Peyer's patch (tissue), 4 donors: ENCODE data around the gene C2. TPM values are rescaled to one million over a fixed set of nuclear protein-coding genes. Genes with fewer than 3 reads are reported as not detected.
"Not testable (repeated sequence)": the region's sequence is repeated elsewhere in the genome, so short reads cannot be mapped to it uniquely, and the experiment has no call there.

ENCODE experiments used
- DNase-seq, 3 donors: peaks; one replicate each; pipeline ENCODE4 v3.0.0-alpha.2; 2017 to 2019
- H3K27ac ChIP-seq, 4 donors: fragments of 200-600 bp; sonication (generic); one replicate each; pipeline ENCODE4 v1.5.1; 2016 to 2019
- H3K27me3 ChIP-seq, 2 donors: fragments of 200-600 bp; sonication (generic); one replicate each; pipeline ENCODE4 v1.5.1; 2019
- H3K36me3 ChIP-seq, 3 donors: fragments of 200-600 bp; sonication (generic); one replicate each; pipeline ENCODE4 v1.5.1; 2016 to 2019
- H3K4me1 ChIP-seq, 4 donors: fragments of 200-600 bp; sonication (generic); one replicate each; pipeline ENCODE4 v1.5.1; 2016 to 2019
- H3K4me3 ChIP-seq, 4 donors: fragments of 200-600 bp; sonication (generic); 1 replicate in 3 of 4; 2 replicates in 1 of 4; pipeline ENCODE4 v1.5.1; 2016 to 2019; ENCODE audit warnings: mild to moderate bottlenecking in 1 of 4
- H3K9me3 ChIP-seq, 4 donors: fragments of 200-600 bp; sonication (generic); one replicate each; pipeline ENCODE4 v1.5.1; 2016 to 2019; ENCODE audit warnings: mild to moderate bottlenecking in 1 of 4
- POLR2A ChIP-seq, 2 donors: fragments of 450-650 bp; IDR thresholded peaks; one replicate each; pipeline ENCODE4 v1.5.1; 2017; ENCODE audit warnings: antibody characterized with exemption in 2 of 2, mild to moderate bottlenecking in 2 of 2, moderate library complexity in 2 of 2
- small RNA-seq, 2 donors: library from RNA; depleted of rRNA; stranded (forward); fragments of <200 nt; gene quantifications; one replicate each; pipeline ENCODE3, GENCODE V24; 2016
- total RNA-seq, 4 donors: library from RNA; depleted of rRNA; stranded (reverse); fragments of >200 nt; gene quantifications; one replicate each; pipeline ENCODE4 v1.1.0, GENCODE V29; 2016
- TF ChIP-seq, protein P1 (sequence below), 6 experiments: fragments of 450-650 bp in 4 of 6; fragments of 200-600 bp in 2 of 6; sonication (generic) in 1 of 6; IDR thresholded peaks; one replicate each; pipeline ENCODE4 v1.5.1; 2017 to 2019; ENCODE audit warnings: antibody characterized with exemption in 6 of 6, mild to moderate bottlenecking in 3 of 6, moderate library complexity in 1 of 6

The C2 gene
- total RNA-seq, 4 donors from 2014 or later, result 15.3 to 63.2 (median 38.4) TPM

DNA sequence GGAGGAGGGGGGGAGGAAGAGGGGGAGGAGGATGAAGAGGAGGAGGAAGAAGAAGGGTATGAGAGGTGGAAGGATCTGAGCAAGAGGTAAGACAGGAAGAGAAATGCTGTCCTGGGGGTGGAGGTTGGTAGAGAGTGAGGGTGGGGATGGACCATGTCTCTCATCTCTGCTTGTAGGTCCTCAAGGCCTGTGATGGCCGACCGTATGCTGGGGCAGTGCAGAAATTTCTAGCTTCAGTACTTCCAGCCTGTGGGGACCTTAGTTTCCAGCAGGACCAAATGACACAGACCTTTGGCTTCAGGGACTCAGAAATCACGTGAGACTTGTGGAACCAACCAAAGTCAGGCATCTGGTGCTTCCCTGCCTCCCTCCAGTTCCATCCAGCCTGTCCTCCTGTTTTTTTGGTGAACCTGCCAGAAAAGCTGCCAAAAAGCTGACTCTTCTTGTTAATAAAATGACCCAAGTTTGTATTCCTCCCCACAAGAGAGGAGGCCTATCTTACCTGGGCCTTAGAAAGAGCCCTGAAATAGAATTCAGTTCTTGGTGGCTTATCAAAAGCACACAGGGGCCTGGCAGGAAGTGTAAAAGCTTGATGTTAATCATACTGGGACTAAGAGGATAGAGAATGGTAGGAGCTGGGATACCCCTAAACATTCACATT is 51.9 kb downstream of the C2 start:
- no peak overlapping the region for H3K4me3 ChIP-seq
- H3K27ac ChIP-seq, result no peak overlapping the region
- H3K9me3 ChIP-seq, result no peaks in the 10 kb centered on the region
- DNase-seq, result no peak
- peaks cover 0 to 11% (median 0%) of the 10 kb centered on the region in 3 donors for H3K36me3 ChIP-seq
- no peaks in the 10 kb centered on the region for H3K4me1 ChIP-seq
- no peaks in the 10 kb centered on the region for H3K27me3 ChIP-seq
- TF ChIP-seq, protein P1, sequence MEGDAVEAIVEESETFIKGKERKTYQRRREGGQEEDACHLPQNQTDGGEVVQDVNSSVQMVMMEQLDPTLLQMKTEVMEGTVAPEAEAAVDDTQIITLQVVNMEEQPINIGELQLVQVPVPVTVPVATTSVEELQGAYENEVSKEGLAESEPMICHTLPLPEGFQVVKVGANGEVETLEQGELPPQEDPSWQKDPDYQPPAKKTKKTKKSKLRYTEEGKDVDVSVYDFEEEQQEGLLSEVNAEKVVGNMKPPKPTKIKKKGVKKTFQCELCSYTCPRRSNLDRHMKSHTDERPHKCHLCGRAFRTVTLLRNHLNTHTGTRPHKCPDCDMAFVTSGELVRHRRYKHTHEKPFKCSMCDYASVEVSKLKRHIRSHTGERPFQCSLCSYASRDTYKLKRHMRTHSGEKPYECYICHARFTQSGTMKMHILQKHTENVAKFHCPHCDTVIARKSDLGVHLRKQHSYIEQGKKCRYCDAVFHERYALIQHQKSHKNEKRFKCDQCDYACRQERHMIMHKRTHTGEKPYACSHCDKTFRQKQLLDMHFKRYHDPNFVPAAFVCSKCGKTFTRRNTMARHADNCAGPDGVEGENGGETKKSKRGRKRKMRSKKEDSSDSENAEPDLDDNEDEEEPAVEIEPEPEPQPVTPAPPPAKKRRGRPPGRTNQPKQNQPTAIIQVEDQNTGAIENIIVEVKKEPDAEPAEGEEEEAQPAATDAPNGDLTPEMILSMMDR (IDR thresholded peaks at IDR 0.05), result no peak
- no peak for TF ChIP-seq POLR2A (IDR thresholded peaks at IDR 0.05)

DNA sequence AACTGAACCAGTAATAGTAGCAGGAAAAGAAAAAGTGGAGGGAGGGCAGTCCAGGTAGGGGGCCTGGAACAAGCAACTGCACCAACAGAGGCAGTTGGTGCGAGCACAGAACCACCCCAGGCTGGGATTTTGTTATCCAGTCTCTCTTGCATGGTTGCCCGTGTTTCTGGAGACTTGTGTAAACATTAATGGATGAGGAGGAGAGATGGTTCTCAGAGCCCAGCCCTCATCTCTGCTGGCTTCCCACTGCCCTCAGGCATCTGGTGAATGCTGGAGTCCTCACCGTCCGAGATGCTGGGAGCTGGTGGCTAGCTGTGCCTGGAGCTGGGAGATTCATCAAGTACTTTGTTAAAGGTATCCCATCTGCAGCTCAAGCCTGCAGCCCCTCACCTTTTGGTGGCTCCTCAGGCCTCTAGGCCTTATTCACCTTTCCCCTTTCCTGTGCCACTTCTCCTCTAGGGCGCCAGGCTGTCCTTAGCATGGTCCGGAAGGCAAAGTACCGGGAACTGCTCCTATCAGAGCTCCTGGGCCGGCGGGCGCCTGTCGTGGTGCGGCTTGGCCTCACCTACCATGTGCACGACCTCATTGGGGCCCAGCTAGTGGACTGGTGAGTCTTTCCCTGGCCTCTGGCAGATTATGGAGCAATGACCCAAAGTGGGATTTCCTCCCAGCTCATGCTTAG is 52.8 kb downstream of the C2 start:
- H3K27ac ChIP-seq, H3K27me3 ChIP-seq, H3K4me1 ChIP-seq, H3K4me3 ChIP-seq, H3K9me3 ChIP-seq: not testable (repeated sequence)
- peak in 1 of 3 donors; percentile 11 for DNase-seq
- peaks cover 0 to 11% (median 0%) of the 10 kb centered on the region in 3 donors for H3K36me3 ChIP-seq

DNA sequence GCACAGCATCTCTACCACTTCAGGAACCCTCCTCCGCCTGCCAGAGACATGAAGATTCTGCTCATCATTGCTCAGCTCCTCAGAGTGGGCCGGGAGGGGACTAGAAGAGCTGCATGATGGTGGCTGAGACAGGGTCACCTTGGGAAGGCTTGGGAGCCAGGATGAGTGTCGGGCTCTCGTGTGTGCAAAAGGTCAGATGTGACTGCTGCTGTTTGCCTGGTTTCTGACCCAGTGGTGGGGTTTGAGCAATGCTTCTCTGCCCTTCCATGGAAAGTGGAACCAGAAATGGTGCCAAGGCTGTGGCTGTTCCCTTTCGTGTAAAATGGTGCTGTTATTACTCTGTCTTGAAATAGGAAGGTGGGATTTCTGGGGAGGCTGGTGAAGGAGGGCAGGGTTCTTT is 53.5 kb downstream of the C2 start:
- not testable (repeated sequence) for H3K4me1 ChIP-seq, H3K4me3 ChIP-seq, H3K27me3 ChIP-seq, H3K27ac ChIP-seq, DNase-seq, H3K9me3 ChIP-seq
- H3K36me3 ChIP-seq, result peaks cover 0 to 11% (median 0%) of the 10 kb centered on the region in 3 donors

DNA sequence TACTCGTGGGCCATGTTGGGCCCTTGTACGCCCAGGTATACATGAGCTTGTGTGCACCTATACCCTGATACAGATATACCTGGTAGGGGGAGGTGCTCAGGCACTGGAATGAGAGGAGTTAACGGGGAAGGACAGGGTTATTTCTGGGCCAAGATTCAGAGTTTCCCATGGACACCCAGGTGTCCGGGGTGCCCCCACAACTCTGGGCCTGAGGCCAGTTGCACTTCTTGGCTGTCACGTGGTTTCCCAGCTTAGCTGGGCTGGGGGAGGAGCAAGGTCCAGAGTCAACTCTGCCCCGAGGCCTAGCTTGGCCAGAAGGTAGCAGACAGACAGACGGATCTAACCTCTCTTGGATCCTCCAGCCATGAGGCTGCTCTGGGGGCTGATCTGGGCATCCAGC is 54.2 kb downstream of the C2 start, which contains the start of gene C4A:
Gene C4A, plus strand, starts transcription at position 314 of the 400 bp plus-strand sequence. Its CDS starts 51 bp downstream, at position 365.
- not testable (repeated sequence) for H3K9me3 ChIP-seq, H3K4me1 ChIP-seq, DNase-seq, H3K27me3 ChIP-seq, H3K27ac ChIP-seq, H3K4me3 ChIP-seq
- peaks cover 0 to 11% (median 0%) of the 10 kb centered on the region in 3 donors for H3K36me3 ChIP-seq

DNA sequence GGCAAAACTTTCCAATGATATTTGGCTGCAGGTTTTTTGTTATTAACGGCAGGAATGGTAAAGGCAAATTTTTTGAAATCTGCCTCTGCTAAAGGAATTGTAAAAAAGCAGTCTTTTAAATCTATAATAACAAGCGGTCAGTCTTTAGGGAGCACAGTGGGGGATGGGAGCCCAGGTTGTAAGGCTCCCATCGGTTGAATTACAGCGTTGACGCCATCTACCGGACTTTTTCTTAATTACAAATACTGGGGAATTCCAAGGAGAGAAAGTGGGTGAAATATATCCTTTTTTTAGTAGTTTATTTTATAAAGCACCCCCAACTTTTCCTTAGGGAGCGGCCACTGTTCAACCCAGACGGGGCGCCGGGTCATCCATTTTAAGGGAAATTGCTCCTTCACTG is 61.8 kb downstream of the C2 start:
- not testable (repeated sequence) for DNase-seq, H3K4me3 ChIP-seq, H3K27ac ChIP-seq, H3K9me3 ChIP-seq, H3K27me3 ChIP-seq, H3K36me3 ChIP-seq, H3K4me1 ChIP-seq

DNA sequence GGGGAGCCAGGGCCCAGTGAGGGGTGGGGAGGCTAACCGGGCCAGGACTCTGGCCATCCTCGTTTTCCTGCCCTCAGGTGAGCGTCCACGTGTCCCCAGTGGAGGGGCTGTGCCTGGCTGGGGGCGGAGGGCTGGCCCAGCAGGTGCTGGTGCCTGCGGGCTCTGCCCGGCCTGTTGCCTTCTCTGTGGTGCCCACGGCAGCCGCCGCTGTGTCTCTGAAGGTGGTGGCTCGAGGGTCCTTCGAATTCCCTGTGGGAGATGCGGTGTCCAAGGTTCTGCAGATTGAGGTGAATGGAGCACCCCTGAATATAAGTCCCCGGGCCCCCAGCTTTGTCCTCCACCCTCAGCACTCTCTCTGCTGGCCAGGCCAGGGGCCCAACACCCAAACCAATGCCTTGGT is 66.9 kb downstream of the C2 start:
- peak in 1 of 3 donors; percentile 21 for DNase-seq
- not testable (repeated sequence) for H3K4me1 ChIP-seq, H3K27me3 ChIP-seq, H3K36me3 ChIP-seq, H3K4me3 ChIP-seq, H3K27ac ChIP-seq, H3K9me3 ChIP-seq

Small RNA genes lying within 50 kb of the gene (small RNA-seq; reads per million reads assigned to genes)
- 0 reads per million in 2 donors for gene AL645922.1

Other genes starting within 250 kb of the C2 start
- gene LY6G5C, start 246.7 kb upstream of the C2 start, total RNA-seq, result not detected
- gene ABHD16A, start 224.4 kb upstream of the C2 start, total RNA-seq, result 10 to 100 TPM; 44.1 to 92.6 (median 63.1) TPM
- not detected for gene LY6G6F, start 220.9 kb upstream of the C2 start, total RNA-seq
- gene LY6G6D, start 212.4 kb upstream of the C2 start, total RNA-seq, result not detected
- not detected for gene LY6G6C, start 206.0 kb upstream of the C2 start, total RNA-seq
- gene MPIG6B, start 204.3 kb upstream of the C2 start, total RNA-seq, result not detected
- 100 to 1,000 TPM in 1 of 4 donors, 10 to 100 TPM in 3; 25.6 to 136 (median 53.3) TPM for gene DDAH2, start 198.4 kb upstream of the C2 start, total RNA-seq
- gene CLIC1, start 191.2 kb upstream of the C2 start, total RNA-seq, result 100 to 1,000 TPM; 207 to 307 (median 270) TPM
- gene MSH5, start 187.7 kb upstream of the C2 start, total RNA-seq, result 10 to 100 TPM; 21.4 to 72.6 (median 46.1) TPM
- 10 to 100 TPM in 1 of 4 donors, 1 to 10 TPM in 3; 6.6 to 10.3 (median 9.5) TPM for gene SAPCD1, start 165.1 kb upstream of the C2 start, total RNA-seq
- 10 to 100 TPM in 3 of 4 donors, not detected in 1; 16.8 to 26.0 (median 19.7) TPM for gene VWA7, start 150.4 kb upstream of the C2 start, total RNA-seq
- gene VARS1, start 132.0 kb upstream of the C2 start, total RNA-seq, result 10 to 100 TPM; 33.9 to 53.6 (median 44.7) TPM
- 10 to 100 TPM; 11.8 to 42.9 (median 19.1) TPM for gene LSM2, start 120.8 kb upstream of the C2 start, total RNA-seq
- gene HSPA1L, start 112.4 kb upstream of the C2 start, total RNA-seq, result 1 to 10 TPM in 2 of 4 donors, under 1 TPM in 1, not detected in 1; 0.88 to 1.7 (median 1.5) TPM
- gene HSPA1A, start 112.2 kb upstream of the C2 start, total RNA-seq, result 100 to 1,000 TPM in 1 of 4 donors, 10 to 100 TPM in 3; 38.1 to 123 (median 67.0) TPM
- 100 to 1,000 TPM in 3 of 4 donors, 10 to 100 TPM in 1; 85.7 to 199 (median 146) TPM for gene HSPA1B, start 100.0 kb upstream of the C2 start, total RNA-seq
- gene NEU1, start 64.9 kb upstream of the C2 start, total RNA-seq, result 100 to 1,000 TPM in 1 of 4 donors, 10 to 100 TPM in 3; 11.6 to 100 (median 81.8) TPM
- gene SLC44A4, start 48.7 kb upstream of the C2 start, total RNA-seq, result 100 to 1,000 TPM in 3 of 4 donors, 10 to 100 TPM in 1; 64.4 to 508 (median 436) TPM
- 10 to 100 TPM; 25.0 to 75.1 (median 50.6) TPM for gene EHMT2, start 30.0 kb upstream of the C2 start, total RNA-seq
- gene ZBTB12, start 25.6 kb upstream of the C2 start, total RNA-seq, result 1 to 10 TPM in 3 of 4 donors, not detected in 1; 1.0 to 5.0 (median 1.9) TPM
- gene CFB, start 18.4 kb downstream of the C2 start, total RNA-seq, result 100 to 1,000 TPM in 1 of 4 donors, 10 to 100 TPM in 3; 23.1 to 183 (median 89.9) TPM
- gene NELFE, start 31.3 kb downstream of the C2 start, total RNA-seq, result 10 to 100 TPM; 45.4 to 59.7 (median 50.2) TPM
- 100 to 1,000 TPM in 2 of 4 donors, 10 to 100 TPM in 2; 81.3 to 130 (median 107) TPM for gene SKIC2, start 31.5 kb downstream of the C2 start, total RNA-seq
- gene DXO, start 44.4 kb downstream of the C2 start, total RNA-seq, result 10 to 100 TPM; 15.1 to 47.9 (median 24.1) TPM
- gene C4A, start 54.3 kb downstream of the C2 start, total RNA-seq, result 10 to 100 TPM; 13.7 to 56.9 (median 20.8) TPM
- 10 to 100 TPM; 11.0 to 80.0 (median 20.3) TPM for gene C4B, start 87.1 kb downstream of the C2 start, total RNA-seq
- 1 to 10 TPM in 1 of 4 donors, not detected in 3; 1.2 TPM for gene CYP21A2, start 110.7 kb downstream of the C2 start, total RNA-seq
- 100 to 1,000 TPM in 2 of 4 donors, 10 to 100 TPM in 2; 38.5 to 301 (median 117) TPM for gene TNXB, start 181.6 kb downstream of the C2 start, total RNA-seq
- gene ATF6B, start 200.5 kb downstream of the C2 start, total RNA-seq, result 100 to 1,000 TPM in 3 of 4 donors, 10 to 100 TPM in 1; 75.3 to 408 (median 156) TPM
- gene FKBPL, start 202.6 kb downstream of the C2 start, total RNA-seq, result 1 to 10 TPM; 5.1 to 6.6 (median 5.6) TPM
- gene PRRT1, start 224.2 kb downstream of the C2 start, total RNA-seq, result 1 to 10 TPM in 3 of 4 donors, not detected in 1; 3.1 to 4.1 (median 3.8) TPM
- 100 to 1,000 TPM in 1 of 4 donors, 10 to 100 TPM in 2, 1 to 10 TPM in 1; 7.4 to 121 (median 26.9) TPM for gene PPT2, start 226.4 kb downstream of the C2 start, total RNA-seq
- gene EGFL8, start 236.9 kb downstream of the C2 start, total RNA-seq, result 10 to 100 TPM in 3 of 4 donors, 1 to 10 TPM in 1; 8.9 to 28.1 (median 16.2) TPM
- 100 to 1,000 TPM in 1 of 4 donors, 10 to 100 TPM in 3; 28.9 to 140 (median 90.7) TPM for gene AGPAT1, start 248.4 kb downstream of the C2 start, total RNA-seq